Kidney tubule cell (primary cell): Measurements from ENCODE around the gene SCYL3.
A peak's percentile ranks its signal among the peaks of the same experiment; 100 is the strongest.
"Not testable (repeated sequence)": the region's sequence is repeated elsewhere in the genome, so short reads cannot be mapped to it uniquely, and the experiment has no call there.

ENCODE experiments used
- DNase-seq: peaks from one replicate; pipeline ENCODE4 v3.0.0-alpha.2; 2018; ENCODE audit warnings: low spot score

The SCYL3 gene

GRCh38 chr1:169812131-169812530 is 81.6 kb downstream of the SCYL3 start:
- DNase-seq: peak; percentile 5

GRCh38 chr1:169811418-169812035 is 82.2 kb downstream of the SCYL3 start:
- DNase-seq: not testable (repeated sequence)

DNA sequence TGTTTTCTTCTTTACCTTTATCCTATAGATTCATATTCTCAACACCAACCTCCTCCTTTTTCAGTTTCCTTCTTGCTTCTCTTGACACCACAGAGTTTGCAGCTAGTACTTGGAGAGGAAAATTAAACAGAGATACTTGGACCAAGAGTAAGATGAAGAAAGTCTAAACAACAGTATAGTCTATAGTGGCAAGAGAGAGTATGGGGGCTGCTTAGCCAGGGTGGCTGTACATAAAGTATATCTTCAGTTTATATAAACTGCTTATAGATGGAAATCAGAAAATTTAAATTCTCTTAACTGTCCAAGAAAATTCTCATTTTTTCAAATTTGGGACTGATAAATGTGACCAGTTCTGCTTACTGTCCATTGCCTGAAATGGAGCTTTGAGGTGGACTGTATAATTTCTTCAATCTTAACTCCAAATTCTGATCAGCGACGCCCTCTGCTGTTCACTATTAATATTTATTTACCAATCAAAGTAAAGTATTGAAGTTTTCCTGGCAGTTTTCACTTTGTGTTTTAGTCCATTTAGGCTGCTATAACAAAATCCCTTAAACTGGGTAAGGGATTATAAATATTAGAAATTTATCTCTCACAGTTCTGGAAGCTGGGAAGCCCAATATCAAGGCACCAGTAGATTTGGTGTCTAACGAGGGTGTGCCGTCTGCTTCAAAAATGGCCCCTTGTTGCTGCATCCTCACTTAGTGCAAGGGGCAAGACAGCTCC is 84.2 kb downstream of the SCYL3 start:
- peak; percentile 54 for DNase-seq

- DNase-seq: no peak
Observed at GRCh38 chr1:169804941-169805340, 88.8 kb downstream of the SCYL3 start.

GRCh38 chr1:169802888-169803287 is 90.8 kb downstream of the SCYL3 start:
- no peak for DNase-seq
